Measurements from ENCODE around the gene PPFIA1.
"Not testable (repeated sequence)": the region's sequence is repeated elsewhere in the genome, so short reads cannot be mapped to it uniquely, and the experiment has no call there.

The PPFIA1 gene

DNA sequence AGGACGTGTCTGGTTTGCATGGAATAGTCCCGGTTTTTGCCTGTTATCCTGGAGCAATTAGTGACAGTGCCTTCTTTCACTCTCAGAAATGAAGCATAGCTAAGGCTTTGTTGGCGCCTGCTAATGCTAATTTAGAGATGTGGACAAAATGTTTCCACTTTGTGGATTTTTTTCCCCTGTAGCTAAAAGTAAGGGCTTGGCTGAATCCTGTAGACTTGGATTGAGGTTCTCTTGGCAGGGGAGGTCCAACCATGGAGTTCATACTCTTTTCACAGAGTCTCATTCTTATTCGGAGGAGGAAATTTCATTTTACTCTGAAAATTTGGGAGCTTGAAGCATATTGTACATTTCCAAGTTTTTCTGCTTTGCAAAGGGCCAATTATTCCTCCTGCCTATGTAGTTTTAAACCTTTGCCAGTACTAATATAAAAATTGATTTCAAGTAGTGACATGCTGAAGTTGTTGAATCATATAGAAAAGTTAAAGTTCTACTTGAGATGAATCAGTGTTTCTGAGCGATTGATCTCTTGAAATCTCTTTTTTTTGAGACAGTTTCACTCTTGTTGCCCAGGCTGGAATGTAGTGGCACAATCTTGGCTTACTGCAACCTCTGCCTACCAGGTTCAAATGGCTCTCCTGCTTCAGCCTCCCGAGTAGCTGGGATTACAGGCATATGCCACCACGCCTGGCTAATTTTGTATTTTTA lies 20.0 kb downstream of the PPFIA1 start:
- TF ChIP-seq, protein P1, sequence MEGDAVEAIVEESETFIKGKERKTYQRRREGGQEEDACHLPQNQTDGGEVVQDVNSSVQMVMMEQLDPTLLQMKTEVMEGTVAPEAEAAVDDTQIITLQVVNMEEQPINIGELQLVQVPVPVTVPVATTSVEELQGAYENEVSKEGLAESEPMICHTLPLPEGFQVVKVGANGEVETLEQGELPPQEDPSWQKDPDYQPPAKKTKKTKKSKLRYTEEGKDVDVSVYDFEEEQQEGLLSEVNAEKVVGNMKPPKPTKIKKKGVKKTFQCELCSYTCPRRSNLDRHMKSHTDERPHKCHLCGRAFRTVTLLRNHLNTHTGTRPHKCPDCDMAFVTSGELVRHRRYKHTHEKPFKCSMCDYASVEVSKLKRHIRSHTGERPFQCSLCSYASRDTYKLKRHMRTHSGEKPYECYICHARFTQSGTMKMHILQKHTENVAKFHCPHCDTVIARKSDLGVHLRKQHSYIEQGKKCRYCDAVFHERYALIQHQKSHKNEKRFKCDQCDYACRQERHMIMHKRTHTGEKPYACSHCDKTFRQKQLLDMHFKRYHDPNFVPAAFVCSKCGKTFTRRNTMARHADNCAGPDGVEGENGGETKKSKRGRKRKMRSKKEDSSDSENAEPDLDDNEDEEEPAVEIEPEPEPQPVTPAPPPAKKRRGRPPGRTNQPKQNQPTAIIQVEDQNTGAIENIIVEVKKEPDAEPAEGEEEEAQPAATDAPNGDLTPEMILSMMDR (conservative IDR thresholded peaks at IDR 0.05; ENCODE audit: low read depth) = no peak
- CTCF ChIA-PET = interaction anchor here (0.5 kb wide), 1 partner anchor 534 kb away, joined by 5 read pairs; no protein-coding TSS in a partner anchor
- H3K27ac ChIP-seq = peak overlapping the region; percentile 74
- peak; percentile 17 for DNase-seq (ENCODE audit: low spot score)
- POLR2A ChIA-PET (ENCODE audit: low non-redundant PET) = no interaction called here

GRCh38 chr11:70292166-70292565 lies 21.7 kb downstream of the PPFIA1 start:
- TF ChIP-seq, protein P1 (conservative IDR thresholded peaks at IDR 0.05; ENCODE audit: low read depth) = no peak
- DNase-seq (ENCODE audit: low spot score) = no peak
- CTCF ChIA-PET = no interaction called here
- H3K27ac ChIP-seq = no peak overlapping the region
- POLR2A ChIA-PET (ENCODE audit: low non-redundant PET) = no interaction called here

DNA sequence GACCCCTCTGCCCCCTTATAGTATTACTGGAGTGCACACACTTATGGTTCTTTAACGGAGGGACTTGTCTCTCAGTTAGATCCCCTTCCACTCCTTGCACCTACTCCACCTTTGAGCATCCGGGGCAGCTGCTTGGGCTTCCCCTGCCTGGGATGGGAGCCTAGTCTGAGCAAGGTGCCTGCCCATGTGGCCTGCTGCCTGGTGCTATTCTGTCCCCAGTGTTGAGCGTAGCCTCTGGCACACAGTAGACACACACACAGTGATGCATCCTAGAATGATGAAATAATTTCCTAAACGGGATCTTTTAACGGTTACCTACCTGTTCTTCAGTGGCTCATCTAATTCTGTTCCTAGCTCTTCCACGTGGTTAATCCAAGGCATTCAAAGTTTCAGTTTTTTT lies 22.4 kb downstream of the PPFIA1 start:
- ChIA-PET POLR2A (ENCODE audit: low non-redundant PET) (no interaction called here), CTCF (interaction anchor here (0.6 kb wide), 1 partner anchor 248 kb away, joined by 3 read pairs; no protein-coding TSS in a partner anchor)

GRCh38 chr11:70295166-70295565 lies 24.7 kb downstream of the PPFIA1 start:
- DNase-seq (ENCODE audit: low spot score); POLR2A ChIA-PET (ENCODE audit: low non-redundant PET): not testable (repeated sequence)

More for the DNA sequence above, 22.4 kb downstream of the PPFIA1 start:
- H3K27ac ChIP-seq = no peak overlapping the region
- TF ChIP-seq, protein P1 (conservative IDR thresholded peaks at IDR 0.05; ENCODE audit: low read depth) = no peak
- DNase-seq (ENCODE audit: low spot score) = no peak

DNA sequence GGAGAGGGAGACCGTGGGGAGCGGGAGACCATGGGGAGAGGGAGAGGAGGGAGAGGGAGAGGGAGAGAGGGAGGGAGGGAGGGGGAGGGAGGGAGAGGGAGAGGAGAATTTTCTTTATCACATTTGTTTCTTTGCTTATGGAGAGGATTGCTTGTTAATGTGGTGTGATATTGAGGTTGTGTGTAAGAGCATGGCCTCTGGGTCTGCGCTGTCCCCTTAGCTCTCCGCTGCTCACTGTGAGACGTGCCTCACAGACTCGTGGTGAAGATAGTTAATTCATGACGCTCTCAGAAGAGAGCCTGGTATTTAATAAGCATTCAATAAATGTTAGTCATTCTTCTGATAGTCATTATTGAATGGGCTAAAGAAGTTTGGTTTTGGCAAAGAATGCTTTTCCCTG lies 26.2 kb downstream of the PPFIA1 start:
- DNase-seq (ENCODE audit: low spot score) = no peak
- H3K27ac ChIP-seq = no peak overlapping the region
- ChIA-PET CTCF (no interaction called here), POLR2A (ENCODE audit: low non-redundant PET) (no interaction called here)
- TF ChIP-seq, protein P1 (conservative IDR thresholded peaks at IDR 0.05; ENCODE audit: low read depth) = no peak

More at GRCh38 chr11:70295166-70295565, 24.7 kb downstream of the PPFIA1 start:
- H3K27ac ChIP-seq, CTCF ChIA-PET: not testable (repeated sequence)

GRCh38 chr11:70297341-70297740 lies 26.9 kb downstream of the PPFIA1 start:
- TF ChIP-seq, protein P1 (conservative IDR thresholded peaks at IDR 0.05; ENCODE audit: low read depth) = no peak
- CTCF ChIA-PET = interaction anchor here (0.6 kb wide), 1 partner anchor 398 kb away, joined by 3 read pairs; no protein-coding TSS in a partner anchor

GRCh38 chr11:70298243-70298915 lies 27.9 kb downstream of the PPFIA1 start:
- POLR2A ChIA-PET (ENCODE audit: low non-redundant PET) = no interaction called here
- CTCF ChIA-PET = interaction anchor here (0.6 kb wide), 1 partner anchor 102 kb away, joined by 3 read pairs; no protein-coding TSS in a partner anchor
- no peak for DNase-seq (ENCODE audit: low spot score)
- TF ChIP-seq, protein P1 (conservative IDR thresholded peaks at IDR 0.05; ENCODE audit: low read depth) = no peak
- H3K27ac ChIP-seq = no peak overlapping the region

More at GRCh38 chr11:70297341-70297740, 26.9 kb downstream of the PPFIA1 start:
- POLR2A ChIA-PET (ENCODE audit: low non-redundant PET) = no interaction called here
- H3K27ac ChIP-seq = no peak overlapping the region; the same call in 1 of the 2 replicates
- DNase-seq (ENCODE audit: low spot score) = peak; percentile 9

All from RWPE1 (cell line).